BJ (cell line): ENCODE data around the gene ALOX12B. TPM values are rescaled to one million over a fixed set of nuclear protein-coding genes. Genes with fewer than 3 reads are reported as not detected.

Experiments used
- CTCF ChIA-PET: fragments of 350-600 bp; formaldehyde crosslinking; extraction: SDS; loops from one replicate; lab custom pipeline; 2021; ENCODE audit warnings: antibody characterized with exemption, inconsistent platforms; lab: Yijun Ruan, JAX
- POLR2A ChIA-PET: fragments of 300-600 bp; sonication (Branson Sonifier 250); formaldehyde crosslinking; extraction: SDS; loops from one replicate; lab custom pipeline; 2021; ENCODE audit warnings: antibody characterized with exemption; lab: Charles Lee
- DNase-seq: peaks from one replicate; pipeline ENCODE4 v3.0.0-alpha.2; 2011; ENCODE audit warnings: low read depth
- H3K27me3 ChIP-seq: 2 replicates; pipeline ENCODE4 v1.6.0; 2011; ENCODE audit warnings: low read length; ENCODE audit not compliant: control insufficient read depth, insufficient read depth
- H3K36me3 ChIP-seq: 2 replicates; pipeline ENCODE4 v1.5.1; 2011; ENCODE audit warnings: low read length; ENCODE audit not compliant: control insufficient read depth, insufficient read depth
- H3K4me3 ChIP-seq: 2 replicates; pipeline ENCODE4 v1.5.1; 2011; ENCODE audit warnings: low read depth, mild to moderate bottlenecking, control low read depth, low read length
- CTCF ChIP-seq: IDR thresholded peaks from 2 replicates; pipeline ENCODE4 v1.5.1; 2011; ENCODE audit warnings: low read depth, mild to moderate bottlenecking, control low read depth, inconsistent platforms, low read length, moderate library complexity; ENCODE audit not compliant: insufficient read depth
- polyA plus RNA-seq: library from polyadenylated mRNA; depleted of rRNA; stranded (reverse); fragments of >200 nt; gene quantifications from 2 replicates; pipeline ENCODE4 v1.2.3, GENCODE V29; 2011

Gene ALOX12B
- polyA plus RNA-seq, 1 experiment, result not detected

GRCh38 chr17:8128125-8128784 is 40.7 kb upstream of the ALOX12B start:
- no peak overlapping the region for H3K4me3 ChIP-seq
- ChIA-PET POLR2A (no interaction called here), CTCF (interaction anchor here (1.5 to 1.8 kb wide), 2 partner anchors 10 kb away, joined by 7 to 29 read pairs; no protein-coding TSS in a partner anchor)

GRCh38 chr17:8126491-8127066 is 39.1 kb upstream of the ALOX12B start:
- Histone ChIP-seq H3K4me3 (peak overlapping the region; percentile 56), H3K36me3 (no peaks in the 10 kb centered on the region), H3K27me3 (no peaks in the 10 kb centered on the region; the same call in 1 of the 2 replicates)
- CTCF ChIA-PET, result interaction anchor here (0.6 to 1.8 kb wide), 7 partner anchors 12 to 353 kb away, joined by 3 to 29 read pairs (median 4); partner anchors contain the start of gene AURKB
- POLR2A ChIA-PET, result no interaction called here
- no peak for TF ChIP-seq CTCF
- DNase-seq, result no peak

More at GRCh38 chr17:8128125-8128784, 40.7 kb upstream of the ALOX12B start:
- no peaks in the 10 kb centered on the region; the same call in 1 of the 2 replicates for H3K27me3 ChIP-seq
- DNase-seq, result no peak
- no peak for TF ChIP-seq CTCF
- no peaks in the 10 kb centered on the region for H3K36me3 ChIP-seq

GRCh38 chr17:8125947-8126490 is 38.5 kb upstream of the ALOX12B start:
- DNase-seq, result no peak
- TF ChIP-seq CTCF, result no peak
- CTCF ChIA-PET, result interaction anchor here (1.0 to 1.8 kb wide), 3 partner anchors 12 to 95 kb away, joined by 4 to 29 read pairs (median 4); no protein-coding TSS in a partner anchor

GRCh38 chr17:8125154-8125946 is 37.8 kb upstream of the ALOX12B start:
- no peaks in the 10 kb centered on the region; the same call in 1 of the 2 replicates for H3K27me3 ChIP-seq
- ChIA-PET POLR2A (no interaction called here), CTCF (interaction anchor here (1.4 kb wide), 1 partner anchor 10 kb away, joined by 4 read pairs; no protein-coding TSS in a partner anchor)
- TF ChIP-seq CTCF, result no peak
- DNase-seq, result no peak
- no peaks in the 10 kb centered on the region for H3K36me3 ChIP-seq
- H3K4me3 ChIP-seq, result peak overlapping the region; percentile 56

More at GRCh38 chr17:8125947-8126490, 38.5 kb upstream of the ALOX12B start:
- POLR2A ChIA-PET, result no interaction called here
- H3K36me3 ChIP-seq, result no peaks in the 10 kb centered on the region
- H3K27me3 ChIP-seq, result no peaks in the 10 kb centered on the region; the same call in 1 of the 2 replicates
- peak overlapping the region; percentile 56 for H3K4me3 ChIP-seq
